Transverse colon (tissue), 4 donors: Measurements from ENCODE around the gene GLO1. TPM values are rescaled to one million over a fixed set of nuclear protein-coding genes. Genes with fewer than 3 reads are reported as not detected.
A peak's percentile ranks its signal among the peaks of the same experiment; 100 is the strongest.

Experiments used
- DNase-seq: peaks from one replicate; pipeline ENCODE4 v3.0.0-alpha.2; 2019
- H3K27ac ChIP-seq, 4 donors: fragments of 200-600 bp; sonication (generic); 2 replicates each; pipeline ENCODE4 v1.5.1; 2016 to 2018; ENCODE audit warnings: inconsistent platforms in 4 of 4
- H3K27me3 ChIP-seq: fragments of 200-600 bp; sonication (generic); 2 replicates; pipeline ENCODE4 v1.5.1; 2017; ENCODE audit warnings: inconsistent platforms
- H3K36me3 ChIP-seq, 4 donors: fragments of 200-600 bp; sonication (generic); 2 replicates each; pipeline ENCODE4 v1.5.1; 2017 to 2019; ENCODE audit warnings: inconsistent platforms in 4 of 4
- H3K4me1 ChIP-seq, 4 donors: fragments of 200-600 bp; sonication (generic); 2 replicates each; pipeline ENCODE4 v1.5.1; 2017 to 2020; ENCODE audit warnings: inconsistent platforms in 4 of 4
- H3K4me3 ChIP-seq, 4 donors: fragments of 200-600 bp; sonication (generic); 1 replicate in 1 of 4; 2 replicates in 3 of 4; pipeline versions ENCODE4 v1.5.1 to v1.6.1; 2017 to 2019; ENCODE audit warnings: inconsistent platforms in 4 of 4
- H3K9me3 ChIP-seq, 2 donors: fragments of 200-600 bp; sonication (generic); 2 replicates each; pipeline ENCODE4 v1.5.1; 2017 to 2019; ENCODE audit warnings: inconsistent platforms in 2 of 2
- CTCF ChIP-seq, 5 experiments: fragments of 200-600 bp in 3 of 5; fragments of 450-650 bp in 2 of 5; sonication (generic) in 3 of 5; IDR thresholded peaks; 1 replicate in 2 of 5; 2 replicates in 3 of 5; pipeline ENCODE4 v1.5.1; 2016 to 2017; ENCODE audit warnings: antibody characterized with exemption in 5 of 5, inconsistent platforms in 3 of 5, mild to moderate bottlenecking in 2 of 5, moderate library complexity in 1 of 5
- EP300 ChIP-seq: sonication (generic); formaldehyde crosslinking; IDR thresholded peaks from one replicate; pipeline ENCODE4 v1.6.1; 2017; ENCODE audit warnings: antibody characterized with exemption, low read depth
- POLR2A ChIP-seq: fragments of 450-650 bp; IDR thresholded peaks from one replicate; pipeline ENCODE4 v1.6.1; 2016; ENCODE audit warnings: antibody characterized with exemption, mild to moderate bottlenecking, moderate library complexity
- POLR2AphosphoS5 ChIP-seq, 3 donors: sonication (generic); formaldehyde crosslinking; IDR thresholded peaks; one replicate each; pipeline ENCODE4 v1.6.1; 2016; ENCODE audit warnings: antibody characterized with exemption in 3 of 3
- WGBS, 2 donors: methylation state at CpG; one replicate each; pipeline ENCODE4 v1.1.5; 2018; ENCODE audit warnings: low coverage in 1 of 2; 5-methylcytosine and 5-hydroxymethylcytosine counted together
- in situ Hi-C, 4 donors: fragments of 200-750 bp; cut with MboI; loops; one replicate each; pipeline versions ENCODE4 v1.15.0 to v1.15.1; 2017; ENCODE audit warnings: low sequenced_read_pairs in 3 of 4, low pct_ligation_motif_present in 1 of 4, low pct_unique_long_range_greater_than_20kb in 1 of 4
- intact Hi-C: fragments of 100-400 bp; cut with DNase I; formaldehyde crosslinking; loops from one replicate; pipeline ENCODE4 v1.15.1; 2023; ENCODE audit warnings: low total_unique reads
- total RNA-seq, 4 donors: library from RNA; depleted of rRNA; stranded (reverse); fragments of >200 nt; gene quantifications; one replicate each; pipeline ENCODE4 v1.1.0, GENCODE V29; 2016

GLO1 gene
- total RNA-seq, 4 donors from 2014 or later: 15.3 to 56.1 (median 36.6) TPM

DNA sequence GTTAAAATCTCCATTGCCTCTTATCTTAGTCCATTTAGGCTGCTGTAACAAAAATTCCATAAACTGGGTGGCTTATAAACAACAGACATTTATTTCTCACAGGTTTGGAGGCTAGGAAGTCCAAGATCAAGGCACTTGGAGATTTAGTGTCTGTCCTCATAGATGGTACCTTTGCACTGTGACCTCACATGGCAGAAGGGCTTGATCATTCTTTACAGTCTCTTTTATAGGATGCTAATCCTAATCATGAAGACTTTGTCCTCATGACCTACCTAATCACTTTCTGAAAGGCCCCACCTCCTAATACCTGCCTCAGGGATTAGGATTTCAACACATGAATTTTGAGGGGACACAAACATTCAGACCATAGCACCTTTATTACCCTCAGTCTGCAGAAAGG lies 6.6 kb downstream of the GLO1 start:
- in situ Hi-C loops: no loop called here
- TF ChIP-seq EP300 (no peak), POLR2AphosphoS5 (IDR thresholded peaks at IDR 0.05) (no peak)
- H3K4me1 ChIP-seq: peaks cover 0 to 7% (median 0%) of the 10 kb centered on the region in 4 donors
- DNase-seq: no peak
- H3K4me3 ChIP-seq: no peak overlapping the region
- H3K27me3 ChIP-seq: no peaks in the 10 kb centered on the region
- H3K36me3 ChIP-seq: no peaks in the 10 kb centered on the region
- no peaks in the 10 kb centered on the region for H3K9me3 ChIP-seq
- intact Hi-C loops: no loop called here
- no peak overlapping the region for H3K27ac ChIP-seq

GRCh38 chr6:38695933-38696332 lies 7.0 kb downstream of the GLO1 start:
- H3K27me3 ChIP-seq: no peaks in the 10 kb centered on the region
- no peaks in the 10 kb centered on the region for H3K9me3 ChIP-seq
- no peak overlapping the region for H3K4me3 ChIP-seq
- no peak overlapping the region for H3K27ac ChIP-seq
- TF ChIP-seq EP300 (no peak), POLR2A (no peak), CTCF (IDR thresholded peaks at IDR 0.05) (no peak), POLR2AphosphoS5 (IDR thresholded peaks at IDR 0.05) (no peak)
- in situ Hi-C loops (no loop called here), intact Hi-C loops (no loop called here)
- H3K4me1 ChIP-seq: peaks cover 0 to 7% (median 0%) of the 10 kb centered on the region in 4 donors
- DNase-seq: no peak
- 58 to 60% methylated on average over 1 of the region's 1 CpG for WGBS, 2 donors
- H3K36me3 ChIP-seq: no peaks in the 10 kb centered on the region

DNA sequence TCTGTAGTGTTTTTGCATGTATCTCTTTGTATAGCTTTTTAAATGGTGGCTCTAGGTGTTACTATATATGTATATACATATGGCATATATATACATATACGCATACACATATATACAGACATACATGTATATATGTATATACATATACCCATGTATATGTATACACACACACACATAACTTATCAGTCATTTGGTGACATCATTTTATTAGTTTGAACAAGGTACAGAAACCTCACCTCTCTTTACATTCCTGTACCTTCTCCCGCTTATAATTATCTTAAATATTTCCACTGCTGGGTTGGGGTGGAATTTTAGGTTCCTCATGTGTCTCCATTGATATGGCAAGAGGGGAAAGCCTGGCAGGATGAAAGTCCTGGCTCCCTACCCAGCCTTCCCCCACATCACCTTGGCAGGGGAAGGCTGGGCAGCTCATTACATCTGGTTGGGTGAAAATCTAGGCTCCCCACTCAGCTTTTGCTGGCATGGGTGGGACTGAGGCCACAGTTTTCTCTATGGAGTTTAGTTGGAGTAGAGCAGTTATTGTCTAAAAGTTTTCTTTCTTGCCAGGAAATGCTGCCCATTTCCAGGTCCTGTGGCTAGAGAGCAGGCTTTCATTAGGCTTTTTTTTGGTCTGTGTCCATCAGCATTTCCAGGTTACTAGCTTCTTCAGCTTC lies 7.6 kb downstream of the GLO1 start:
- Histone ChIP-seq H3K4me3 (no peak overlapping the region), H3K9me3 (no peaks in the 10 kb centered on the region), H3K27ac (no peak overlapping the region), H3K27me3 (no peaks in the 10 kb centered on the region), H3K4me1 (peaks cover 0 to 7% (median 0%) of the 10 kb centered on the region in 4 donors), H3K36me3 (no peaks in the 10 kb centered on the region)
- no peak for DNase-seq
- in situ Hi-C loops: no loop called here
- TF ChIP-seq EP300 (no peak), CTCF (IDR thresholded peaks at IDR 0.05) (no peak), POLR2A (no peak), POLR2AphosphoS5 (IDR thresholded peaks at IDR 0.05) (no peak)
- intact Hi-C loops: no loop called here
- WGBS, 2 donors: 79 to 83% methylated on average over 2 of the region's 2 CpGs

- Histone ChIP-seq H3K36me3 (peaks cover 0 to 7% (median 0%) of the 10 kb centered on the region in 4 donors), H3K4me1 (peaks cover 0 to 23% (median 8%) of the 10 kb centered on the region in 4 donors), H3K27ac (peak overlapping the region in 2 of 4 donors; percentile 12 to 31), H3K27me3 (no peaks in the 10 kb centered on the region), H3K9me3 (no peaks in the 10 kb centered on the region), H3K4me3 (no peak overlapping the region)
- DNase-seq: peak; percentile 27
- WGBS, 2 donors: 15 to 34% methylated on average over 5 to 6 of the region's 6 CpGs
- intact Hi-C loops (no loop called here), in situ Hi-C loops (no loop called here)
- TF ChIP-seq CTCF (IDR thresholded peaks at IDR 0.05): no peak
- TF ChIP-seq EP300: no peak
- no peak for TF ChIP-seq POLR2A
- TF ChIP-seq POLR2AphosphoS5 (IDR thresholded peaks at IDR 0.05): no peak
These were observed 14.3 kb downstream of the GLO1 start for GRCh38 chr6:38688579-38689087.

- H3K9me3 ChIP-seq: no peaks in the 10 kb centered on the region
- in situ Hi-C loops: no loop called here
- WGBS, 2 donors: 100% methylated on average over 1 of the region's 1 CpG
- H3K4me3 ChIP-seq: no peak overlapping the region
- peaks cover 0 to 23% (median 8%) of the 10 kb centered on the region in 4 donors for H3K4me1 ChIP-seq
- peaks cover 0 to 17% (median 3%) of the 10 kb centered on the region in 4 donors for H3K36me3 ChIP-seq
- intact Hi-C loops: no loop called here
- H3K27ac ChIP-seq: no peak overlapping the region
- TF ChIP-seq EP300: no peak
- TF ChIP-seq POLR2AphosphoS5 (IDR thresholded peaks at IDR 0.05): no peak
- TF ChIP-seq CTCF (IDR thresholded peaks at IDR 0.05): no peak
- no peak for TF ChIP-seq POLR2A
- no peak for DNase-seq
- no peaks in the 10 kb centered on the region for H3K27me3 ChIP-seq
These were observed 15.4 kb downstream of the GLO1 start for GRCh38 chr6:38687549-38687948.
